Vagina (tissue), 2 donors: Measurements from ENCODE around the gene RPP30.

Source experiments
- CTCF ChIP-seq, 3 experiments: fragments of 450-650 bp in 2 of 3; fragments of 200-600 bp in 1 of 3; sonication (generic) in 1 of 3; IDR thresholded peaks; one replicate each; pipeline ENCODE4 v1.5.1; 2017 to 2019; ENCODE audit warnings: antibody characterized with exemption in 3 of 3, mild to moderate bottlenecking in 2 of 3, moderate library complexity in 2 of 3
- POLR2A ChIP-seq, 2 donors: fragments of 450-650 bp; IDR thresholded peaks; one replicate each; pipeline ENCODE4 v1.6.1; 2017; ENCODE audit warnings: antibody characterized with exemption in 2 of 2, mild to moderate bottlenecking in 2 of 2, moderate library complexity in 2 of 2

GRCh38 chr10:90887555-90887954 lies 15.8 kb downstream of the RPP30 start:
- TF ChIP-seq CTCF (IDR thresholded peaks at IDR 0.05) (no peak), POLR2A (IDR thresholded peaks at IDR 0.05) (no peak)
